T1000 (cell line): Measurements from ENCODE around the gene EVI5L.
"Not testable (repeated sequence)": the region's sequence is repeated elsewhere in the genome, so short reads cannot be mapped to it uniquely, and the experiment has no call there.

ENCODE experiments used
- DNase-seq: peaks from one replicate; lab custom pipeline; 2025; ENCODE audit warnings: mixed read lengths; lab: John Stamatoyannopoulos, UW

Gene EVI5L

DNA sequence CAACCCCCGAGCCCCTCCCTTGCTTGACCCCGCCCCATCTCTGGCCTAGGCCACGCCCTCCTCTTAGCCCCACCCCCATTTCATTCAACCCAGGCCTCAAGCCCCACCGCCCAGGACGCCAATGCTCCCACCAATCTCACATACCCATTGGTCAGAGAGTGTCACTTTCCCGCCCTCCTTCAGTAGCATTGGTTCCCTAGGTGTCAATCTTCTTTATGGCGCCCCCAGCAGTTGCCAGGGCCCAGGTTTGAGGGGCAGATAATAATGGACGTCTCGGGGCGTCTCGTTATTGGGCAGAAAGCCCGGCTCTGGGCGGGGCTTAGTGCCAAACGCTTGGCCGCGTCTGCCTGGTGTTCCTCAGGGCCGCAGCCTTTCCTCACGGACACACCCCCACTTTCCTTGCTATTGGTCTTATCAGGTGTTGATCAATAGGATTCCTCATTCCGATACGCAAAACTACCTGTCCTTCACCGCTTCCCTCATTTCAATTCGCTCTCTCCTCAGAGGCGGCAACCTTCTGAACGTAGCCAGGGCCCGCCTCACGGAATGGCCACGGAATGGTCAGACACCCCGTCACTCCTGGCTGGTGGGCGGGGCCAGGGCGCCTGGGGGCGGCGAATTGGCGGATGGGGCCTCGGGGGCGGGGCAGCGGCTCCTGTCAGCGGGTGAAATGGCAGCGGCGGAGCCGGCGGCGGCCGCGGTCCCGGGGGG is at the start of gene EVI5L:
EVI5L (plus strand) TSS at position 658 of the 711 bp plus-strand sequence. CDS start 16,325 bp downstream, outside the sequence.
- DNase-seq = peak; percentile 99

GRCh38 chr19:7781157-7781556 is 48.9 kb upstream of the EVI5L start:
- no peak for DNase-seq

DNA sequence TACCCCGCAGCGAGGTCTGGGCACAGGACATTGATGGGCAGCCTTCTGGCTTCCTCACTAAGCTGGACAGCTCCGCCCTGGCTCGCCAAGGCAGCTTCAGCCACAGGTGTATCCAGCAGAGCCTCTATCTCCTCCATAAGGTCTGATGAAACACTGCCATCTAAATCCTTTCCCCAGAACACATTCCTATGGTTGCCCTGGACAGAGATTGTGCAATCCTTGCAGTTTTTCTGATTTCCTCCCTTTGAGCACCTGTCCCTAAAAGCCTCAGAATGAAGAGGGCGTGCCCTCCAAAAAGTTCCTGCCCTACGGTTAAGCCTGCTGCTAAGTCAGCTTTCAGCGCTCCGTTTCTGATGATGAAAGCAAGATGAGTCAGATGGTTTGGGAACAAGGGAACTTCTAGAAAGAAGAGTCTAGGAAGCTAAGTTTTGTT is 46.0 kb upstream of the EVI5L start:
- no peak for DNase-seq

DNA sequence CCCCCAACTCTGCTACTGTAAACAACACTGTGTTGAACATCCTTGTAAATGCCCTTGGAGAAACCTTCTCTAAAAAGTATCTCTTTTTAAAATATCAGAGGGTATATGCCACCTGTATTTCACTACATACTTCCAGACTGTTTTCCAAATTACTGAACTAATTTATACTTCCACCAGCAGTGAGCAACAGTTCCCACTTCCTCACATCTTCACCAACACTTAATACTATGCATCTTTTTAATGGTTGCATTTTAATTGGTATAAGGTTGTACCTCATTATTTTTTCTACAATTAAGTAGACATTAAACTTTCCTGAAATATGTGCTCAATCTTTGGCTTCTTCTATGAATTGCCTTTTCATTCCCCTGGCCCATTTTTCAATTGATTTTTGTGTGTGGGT is 45.2 kb upstream of the EVI5L start:
- DNase-seq = no peak

- DNase-seq = no peak
Measured at GRCh38 chr19:7787141-7787540, 42.9 kb upstream of the EVI5L start.

DNA sequence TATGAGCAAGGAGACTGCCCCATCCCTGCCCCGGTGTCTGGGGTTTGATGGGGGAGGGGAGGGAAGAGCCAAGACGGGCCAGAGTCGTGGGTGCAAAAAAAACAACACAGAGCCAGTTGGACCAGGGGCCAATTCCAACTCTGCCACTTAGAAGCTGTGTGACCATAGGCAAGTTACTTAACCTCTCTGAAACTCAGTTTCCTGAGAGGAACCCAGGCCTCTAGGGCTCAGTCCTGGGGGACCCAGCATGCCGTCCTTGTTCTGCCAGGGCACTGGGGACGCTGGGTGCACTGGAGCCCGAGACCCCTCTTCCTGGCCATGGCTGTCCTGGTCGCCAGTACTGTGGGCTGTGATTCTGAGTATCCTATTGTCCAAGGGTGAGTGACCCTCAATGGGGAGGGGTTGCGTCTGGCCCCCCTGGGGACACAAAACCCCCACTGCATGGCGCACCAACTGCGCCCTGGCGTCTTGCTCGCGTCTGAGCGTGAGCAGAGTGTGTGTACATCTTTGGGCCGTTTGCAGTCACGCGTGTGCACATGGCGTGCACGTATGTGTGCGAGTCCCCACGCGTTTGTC is 42.3 kb upstream of the EVI5L start:
- DNase-seq = no peak

DNA sequence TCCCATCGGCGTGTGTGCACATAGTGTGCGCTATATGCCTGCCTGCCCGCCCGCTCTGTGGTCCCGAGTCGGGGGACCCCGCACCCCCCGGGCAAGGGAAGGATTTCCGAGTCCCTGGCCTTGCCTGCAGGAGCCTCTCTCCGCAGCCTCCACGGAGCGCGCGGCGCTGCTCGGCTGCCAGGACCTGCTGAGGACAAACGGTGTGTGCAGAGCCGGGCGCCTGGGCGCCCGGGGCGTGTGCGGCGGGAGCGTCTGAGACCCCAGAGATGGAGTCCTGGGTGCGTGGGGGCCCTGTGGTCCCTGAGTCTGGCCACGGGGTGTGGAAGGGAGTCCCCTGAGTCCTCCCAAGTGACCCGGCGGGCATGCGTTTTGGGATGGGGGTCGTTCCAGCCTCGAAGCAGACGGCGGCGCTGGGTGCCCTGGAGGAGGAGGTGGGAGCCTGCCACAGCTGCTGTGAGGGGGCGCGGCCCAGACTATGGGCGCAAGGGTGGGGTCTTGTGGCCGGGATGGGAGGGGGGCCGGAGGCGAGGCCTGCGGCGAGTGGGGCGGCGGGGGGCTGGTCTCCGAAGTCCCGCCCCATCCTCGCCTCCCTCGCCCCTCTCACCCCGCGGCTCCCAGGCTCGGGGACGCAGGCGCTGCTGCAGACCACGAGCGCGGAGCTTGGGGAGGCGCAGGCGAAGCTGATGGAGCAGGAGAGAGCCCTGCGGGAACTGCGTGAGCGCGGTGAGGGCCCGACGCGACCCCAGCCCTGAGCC is 41.7 kb upstream of the EVI5L start:
- no peak for DNase-seq

- no peak for DNase-seq
Measured at GRCh38 chr19:7788933-7789323, 41.1 kb upstream of the EVI5L start.

- DNase-seq = no peak
Measured at GRCh38 chr19:7789447-7789846, 40.6 kb upstream of the EVI5L start.

- no peak for DNase-seq
Measured at GRCh38 chr19:7790416-7790815, 39.6 kb upstream of the EVI5L start.

DNA sequence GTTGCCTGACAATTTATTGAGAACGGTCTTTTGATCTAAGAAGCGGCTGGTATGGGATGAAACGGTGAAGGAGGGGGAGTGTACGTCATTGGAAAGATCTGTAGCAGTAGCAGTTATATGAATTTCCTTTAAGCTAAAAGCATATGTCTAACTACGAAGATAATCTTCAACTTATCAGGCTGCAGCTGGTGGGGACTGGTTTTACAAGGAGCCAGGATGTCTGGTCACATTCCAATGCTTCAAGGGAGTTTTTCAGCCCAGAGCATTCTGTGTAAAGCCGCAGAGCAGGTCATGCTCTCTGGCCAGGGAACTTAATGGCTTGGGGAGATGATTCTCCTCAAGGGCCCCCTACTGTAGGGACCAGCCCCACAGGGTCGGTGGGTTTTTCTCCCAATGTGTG is 37.7 kb upstream of the EVI5L start:
- no peak for DNase-seq

GRCh38 chr19:7792701-7793100 is 37.3 kb upstream of the EVI5L start:
- not testable (repeated sequence) for DNase-seq

DNA sequence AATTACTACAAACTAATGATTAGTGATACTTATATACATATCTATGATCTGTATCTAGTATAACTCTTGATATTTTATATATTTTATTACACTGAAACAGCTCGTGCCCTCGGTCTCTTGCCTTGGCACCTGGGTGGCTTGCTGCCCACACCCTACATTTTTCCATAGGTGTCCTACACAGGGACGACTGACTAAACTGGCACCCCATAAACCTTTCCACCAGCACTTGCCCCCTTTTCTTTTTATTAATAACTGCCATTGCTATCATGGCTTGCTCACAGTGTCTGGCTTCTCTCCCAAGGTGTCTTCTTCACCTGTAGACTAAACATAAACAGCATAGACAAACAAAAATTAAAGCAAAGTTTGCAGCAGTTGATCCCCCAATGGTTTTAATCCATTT is 36.5 kb upstream of the EVI5L start:
- DNase-seq = no peak

DNA sequence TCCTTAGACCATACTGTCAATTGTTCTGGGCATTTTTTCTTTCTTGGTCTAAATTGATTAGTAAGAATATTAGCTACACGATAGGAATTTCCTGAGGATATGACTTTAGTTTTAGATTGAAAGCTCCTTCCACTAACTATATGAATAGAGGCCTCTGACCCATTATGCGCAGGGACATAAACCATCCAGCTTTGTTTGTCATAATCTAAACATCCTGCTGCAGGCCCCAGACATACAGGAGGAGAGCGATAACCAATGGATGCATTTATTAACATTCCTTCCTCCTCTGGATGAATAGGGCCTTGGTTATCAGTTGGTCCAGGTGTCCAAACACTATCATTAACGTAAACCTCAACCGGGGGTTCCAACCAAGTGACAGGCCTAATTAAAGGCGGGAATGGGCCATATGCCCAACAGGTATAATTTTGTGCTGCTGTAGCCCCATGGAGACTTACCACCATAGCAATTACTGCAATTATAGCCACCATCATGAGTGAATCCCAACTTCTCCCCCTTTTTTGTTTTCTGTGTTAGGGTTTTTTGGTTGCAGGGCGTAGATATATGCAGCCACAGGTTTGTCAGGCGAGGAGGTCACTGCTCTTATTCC is 34.4 kb upstream of the EVI5L start:
- no peak for DNase-seq

DNA sequence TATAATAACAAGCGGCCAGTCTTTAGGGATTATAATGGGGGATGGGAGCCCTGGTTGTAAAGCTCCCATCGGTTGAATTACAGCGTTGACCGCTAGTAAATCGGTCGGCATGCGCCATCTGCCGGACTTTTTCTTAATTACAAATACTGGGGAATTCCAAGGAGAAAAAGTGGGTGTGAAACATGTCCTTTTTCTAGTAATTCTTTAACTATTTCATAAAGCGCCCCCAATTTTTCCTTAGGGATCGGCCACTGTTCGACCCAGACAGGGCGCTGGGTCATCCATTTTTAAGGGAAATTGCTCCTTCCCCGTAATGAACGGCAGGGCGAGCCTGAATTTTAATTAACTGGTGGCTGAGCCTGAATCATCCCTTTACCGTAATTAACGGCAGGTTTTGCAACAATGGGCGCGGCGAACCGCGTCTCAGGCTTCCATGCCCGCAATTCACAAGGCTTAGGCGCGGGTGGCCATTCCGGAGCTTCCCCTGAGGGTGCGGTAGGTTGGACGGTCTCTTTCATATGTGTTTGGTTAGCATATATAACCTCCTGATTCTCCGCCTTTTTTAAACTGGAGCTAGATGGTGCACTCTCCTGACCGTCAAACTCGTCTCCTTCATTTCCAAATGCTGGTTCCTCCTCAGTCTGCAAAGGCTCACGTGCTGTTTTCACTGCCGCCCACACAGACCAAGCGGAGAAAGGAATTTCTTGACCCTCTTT is 30.2 kb upstream of the EVI5L start:
- DNase-seq = no peak

GRCh38 chr19:7801020-7801570 is 28.9 kb upstream of the EVI5L start:
- DNase-seq = no peak

DNA sequence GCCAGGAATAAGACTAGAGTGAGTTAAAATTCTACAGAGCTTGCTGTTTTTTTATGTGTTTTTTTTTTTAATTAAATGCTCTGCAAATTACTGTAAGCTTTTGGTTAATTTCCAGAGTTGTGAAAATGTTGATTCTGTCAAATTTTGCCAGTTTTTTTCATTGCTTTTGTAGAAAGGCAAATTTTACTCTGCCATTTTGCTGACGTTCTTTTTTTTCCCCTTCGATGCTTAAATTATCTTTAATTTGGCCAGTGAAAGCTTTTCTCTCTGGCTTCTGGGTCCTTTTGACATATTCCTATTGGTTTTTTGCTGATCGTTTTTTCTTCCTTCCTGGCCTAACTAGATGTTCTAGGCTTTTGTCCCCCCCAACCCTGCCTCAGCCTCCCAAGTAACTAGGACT is 23.8 kb upstream of the EVI5L start:
- DNase-seq = no peak

DNA sequence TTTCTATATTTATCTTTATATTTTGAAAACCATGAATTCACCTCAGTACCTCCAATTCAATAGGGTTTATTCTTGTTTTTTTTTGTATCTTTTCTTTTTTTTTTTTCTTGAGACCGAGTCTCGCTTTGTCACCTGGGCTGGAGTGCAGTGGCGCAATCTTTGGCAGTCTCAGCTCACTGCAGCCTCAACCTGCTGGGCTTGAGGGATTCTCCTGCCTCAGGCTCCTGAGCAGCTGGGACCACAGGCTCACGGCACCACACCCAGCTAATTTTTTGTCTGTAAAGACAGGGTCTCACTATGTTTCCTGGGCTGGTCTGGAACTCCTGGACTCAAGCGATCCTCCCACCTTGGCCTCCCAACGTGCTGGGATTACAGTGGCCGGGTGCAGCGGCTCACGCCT is 23.1 kb upstream of the EVI5L start:
- DNase-seq = no peak

DNA sequence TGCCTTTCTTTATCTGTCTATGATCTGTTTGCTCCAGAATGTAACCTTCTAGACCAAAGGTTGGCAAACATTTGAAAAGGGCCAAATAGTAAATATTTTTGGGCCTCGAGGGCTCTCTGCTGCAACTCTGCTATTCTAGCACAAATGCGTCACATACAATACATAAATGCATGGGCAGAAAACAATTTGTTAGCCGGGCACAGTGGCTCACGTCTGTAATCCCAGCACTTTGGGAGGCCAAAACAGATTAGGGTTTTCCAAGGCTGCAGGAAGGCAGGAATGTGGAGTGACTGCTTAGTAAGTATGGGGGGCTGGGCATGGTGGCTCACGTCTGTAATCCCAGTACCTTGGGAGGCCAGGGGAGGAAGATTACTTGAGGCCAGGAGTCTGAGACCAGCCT is 21.9 kb upstream of the EVI5L start:
- no peak for DNase-seq

GRCh38 chr19:7811989-7812388 is 18.0 kb upstream of the EVI5L start:
- DNase-seq = no peak

DNA sequence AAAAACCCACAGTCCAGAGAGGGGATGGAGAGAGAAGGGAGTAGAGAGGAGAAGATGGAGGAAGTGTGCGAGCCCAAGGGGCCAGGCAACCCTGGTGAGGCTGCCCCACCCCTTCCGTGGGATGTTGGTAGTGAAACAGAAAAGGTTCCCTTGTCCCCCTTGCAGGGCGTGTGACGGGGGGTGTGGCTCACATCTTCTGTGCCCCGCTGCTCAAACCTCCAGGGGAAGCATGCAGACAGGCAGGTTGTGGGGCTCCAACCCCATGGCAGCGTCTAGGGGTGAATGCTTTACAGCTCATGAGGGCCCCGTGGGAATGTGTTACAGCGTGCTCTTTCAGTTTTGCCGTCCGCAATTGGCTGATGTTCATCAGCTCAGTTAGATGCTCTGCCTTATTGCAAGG is 14.7 kb upstream of the EVI5L start:
- no peak for DNase-seq

DNA sequence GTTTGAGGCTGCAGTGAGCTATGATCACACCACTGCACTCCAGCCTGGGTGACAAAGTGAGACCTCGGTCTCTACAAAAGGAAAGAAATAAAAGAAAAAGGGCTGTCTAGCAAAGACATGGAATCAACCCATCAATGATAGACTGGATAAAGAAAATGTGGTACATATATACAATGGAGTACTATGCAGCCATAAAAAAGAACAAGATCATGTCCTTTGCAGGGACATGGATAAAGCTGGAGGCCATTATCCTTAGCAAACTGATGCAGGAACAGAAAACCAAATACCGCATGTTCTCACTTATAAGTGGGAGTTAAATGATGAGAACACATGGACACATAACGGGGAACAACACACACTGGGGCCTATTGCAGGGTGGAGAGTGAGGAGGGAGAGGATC is 14.0 kb upstream of the EVI5L start:
- not testable (repeated sequence) for DNase-seq
